GM21526 (cell line): ENCODE results near the gene DPYSL4.

ENCODE experiments used
- ATAC-seq: cut with Tn5 transposase; IDR thresholded peaks from one replicate; pipeline ENCODE4 v1.9.1; 2021; ENCODE audit warnings: moderate library complexity; ENCODE audit not compliant: unreplicated experiment, low FRiP score

Gene DPYSL4

GRCh38 chr10:132238371-132239125, 51.8 kb downstream of the DPYSL4 start:
- ATAC-seq = no peak

GRCh38 chr10:132239126-132240031, 52.6 kb downstream of the DPYSL4 start:
- no peak for ATAC-seq

- ATAC-seq = no peak
Measured at GRCh38 chr10:132240156-132240555, 53.4 kb downstream of the DPYSL4 start.

GRCh38 chr10:132240581-132240980, 53.8 kb downstream of the DPYSL4 start:
- ATAC-seq = no peak

GRCh38 chr10:132241086-132241485, 54.3 kb downstream of the DPYSL4 start:
- ATAC-seq = no peak

GRCh38 chr10:132241496-132241895, 54.7 kb downstream of the DPYSL4 start:
- no peak for ATAC-seq

GRCh38 chr10:132242103-132242840, 55.5 kb downstream of the DPYSL4 start:
- ATAC-seq = no peak

GRCh38 chr10:132243141-132243540, 56.4 kb downstream of the DPYSL4 start:
- no peak for ATAC-seq

GRCh38 chr10:132243626-132244025, 56.9 kb downstream of the DPYSL4 start:
- ATAC-seq = no peak

GRCh38 chr10:132245056-132245455, 58.3 kb downstream of the DPYSL4 start:
- ATAC-seq = no peak

GRCh38 chr10:132246296-132246695, 59.5 kb downstream of the DPYSL4 start:
- ATAC-seq = no peak

GRCh38 chr10:132247943-132248342, 61.2 kb downstream of the DPYSL4 start:
- ATAC-seq = no peak

- peak; percentile 67 for ATAC-seq
Measured at GRCh38 chr10:132248455-132249225, 61.9 kb downstream of the DPYSL4 start.

- no peak for ATAC-seq
Measured at GRCh38 chr10:132249226-132249724, 62.5 kb downstream of the DPYSL4 start.

GRCh38 chr10:132249824-132250375, 63.2 kb downstream of the DPYSL4 start:
- ATAC-seq = no peak

- ATAC-seq = no peak
Measured at GRCh38 chr10:132250481-132251475, 64.0 kb downstream of the DPYSL4 start.

- no peak for ATAC-seq
Measured at GRCh38 chr10:132251928-132252327, 65.2 kb downstream of the DPYSL4 start.

GRCh38 chr10:132252412-132252811, 65.7 kb downstream of the DPYSL4 start:
- ATAC-seq = no peak
